ENCODE results near the gene FIBCD1.

FIBCD1 gene

DNA sequence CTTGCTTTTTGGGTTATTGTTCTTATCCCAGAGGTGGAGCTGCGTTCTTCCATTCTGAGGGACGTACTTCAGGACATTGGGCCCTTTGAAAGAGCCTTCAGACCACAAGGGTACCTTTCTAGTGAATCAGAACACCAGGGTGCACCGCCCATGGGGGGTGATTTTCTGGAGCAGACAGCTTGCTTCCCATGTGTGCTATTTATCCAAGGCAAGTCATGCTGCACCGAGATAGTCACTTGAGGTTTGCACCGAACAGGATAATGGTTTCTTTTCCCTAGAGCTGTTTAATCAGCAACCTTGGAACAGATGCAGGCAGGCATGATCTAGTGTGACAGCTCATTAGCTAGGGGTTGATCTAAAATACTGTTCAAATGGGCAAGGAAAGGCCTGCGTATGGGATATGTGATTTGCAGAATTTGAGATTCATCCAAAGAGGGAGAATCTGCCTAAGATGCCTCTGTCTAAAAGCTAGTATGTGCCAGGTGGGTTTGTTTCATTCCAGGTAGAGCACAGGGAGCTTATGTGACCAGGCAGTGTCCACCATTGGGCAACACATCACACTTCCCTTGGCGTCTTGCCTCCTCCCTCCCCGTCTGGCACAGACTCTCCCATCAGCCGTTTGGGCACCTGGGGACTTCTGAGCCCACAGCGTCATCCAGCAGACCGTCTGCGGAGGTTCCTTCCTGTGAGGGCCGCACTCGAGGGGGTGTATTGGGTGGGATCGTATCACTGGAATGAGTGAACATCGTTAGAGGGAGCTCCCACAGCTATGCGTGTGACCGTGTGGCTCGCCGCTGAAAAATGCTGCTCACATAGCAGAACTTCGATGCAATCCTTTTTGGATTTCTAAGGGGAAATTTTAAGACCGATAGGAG, 80.9 kb downstream of the FIBCD1 start:
- DNase-seq (ENCODE audit: low spot score) = no peak

DNA sequence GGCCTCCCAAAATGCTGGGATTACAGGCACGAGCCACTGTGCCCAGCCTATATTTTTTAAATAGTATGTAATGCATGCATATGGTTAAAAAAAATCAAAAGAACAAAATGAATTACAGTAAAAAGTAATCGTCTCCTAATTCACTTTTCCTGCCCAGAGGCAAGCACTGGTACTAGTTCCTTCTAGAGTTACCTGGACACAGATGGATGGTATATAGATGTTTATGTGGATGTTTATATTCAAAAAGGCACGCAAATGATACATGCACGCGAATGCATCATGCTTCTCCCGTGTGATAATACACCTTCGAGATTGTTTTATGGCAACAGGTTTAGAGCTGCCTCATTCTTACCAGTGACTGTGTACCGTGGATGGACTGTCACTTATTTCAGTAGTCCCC, 82.6 kb downstream of the FIBCD1 start:
- DNase-seq (ENCODE audit: low spot score) = no peak

DNA sequence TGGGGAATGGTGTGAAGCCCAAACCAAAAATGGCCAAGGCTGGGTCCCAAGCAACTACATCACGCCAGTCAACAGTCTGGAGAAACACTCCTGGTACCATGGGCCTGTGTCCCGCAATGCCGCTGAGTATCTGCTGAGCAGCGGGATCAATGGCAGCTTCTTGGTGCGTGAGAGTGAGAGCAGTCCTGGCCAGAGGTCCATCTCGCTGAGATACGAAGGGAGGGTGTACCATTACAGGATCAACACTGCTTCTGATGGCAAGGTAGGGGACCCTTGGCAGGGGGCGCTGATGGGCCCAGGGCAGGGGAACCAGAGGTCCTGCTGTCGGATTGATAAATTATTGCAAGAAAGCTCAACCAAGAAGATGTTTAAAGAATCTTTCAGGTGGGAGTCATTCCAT, 84.2 kb downstream of the FIBCD1 start:
- no peak for DNase-seq (ENCODE audit: low spot score)

DNA sequence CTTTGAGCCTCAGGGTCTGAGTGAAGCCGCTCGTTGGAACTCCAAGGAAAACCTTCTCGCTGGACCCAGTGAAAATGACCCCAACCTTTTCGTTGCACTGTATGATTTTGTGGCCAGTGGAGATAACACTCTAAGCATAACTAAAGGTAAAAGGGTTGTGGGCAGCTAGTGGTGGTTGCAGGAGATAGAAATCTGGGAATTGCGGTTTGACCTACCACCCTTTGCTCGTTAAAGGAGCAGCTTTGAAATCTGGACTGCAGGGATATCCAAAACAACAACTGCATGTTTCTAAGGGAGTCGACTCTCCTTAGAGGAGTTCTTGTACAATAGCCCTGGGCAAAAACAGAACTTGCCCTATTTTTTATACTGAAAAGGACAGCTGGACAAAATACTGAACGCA, 85.0 kb downstream of the FIBCD1 start:
- DNase-seq (ENCODE audit: low spot score) = no peak

DNA sequence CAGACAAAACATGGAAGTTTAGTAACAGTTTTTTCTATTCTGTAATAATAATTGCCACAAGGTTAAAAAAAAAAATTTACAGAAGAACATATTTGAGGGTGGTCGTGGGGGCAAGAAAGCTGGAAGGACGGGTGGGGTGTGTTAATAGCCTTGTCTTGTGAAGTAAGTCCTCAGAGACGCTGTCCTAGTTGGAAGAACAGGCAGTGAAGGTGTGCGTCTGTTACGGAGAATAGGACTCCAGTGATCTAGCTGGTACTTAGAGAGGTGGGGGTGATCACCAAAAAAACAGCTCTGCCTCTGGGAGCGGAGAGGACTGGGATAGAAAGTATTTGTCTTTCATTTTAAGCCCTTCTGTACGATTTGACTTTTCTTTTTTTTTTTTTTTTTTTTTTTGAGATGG, 86.2 kb downstream of the FIBCD1 start:
- DNase-seq (ENCODE audit: low spot score) = no peak
